ENCODE measurements around the gene SCAPER.

GRCh38 chr15:76905013-76905839 is at the start of gene SCAPER:
- no peak for TF ChIP-seq POLR2A (IDR thresholded peaks at IDR 0.05; ENCODE audit: low read length)
- no peak for TF ChIP-seq GATA1 (IDR thresholded peaks at IDR 0.05; ENCODE audit: low read depth, low read length)
